Astrocyte of the spinal cord (primary cell): Measurements from ENCODE around the gene RAB17.

Experiments used
- DNase-seq: peaks from one replicate; pipeline ENCODE4 v3.0.0; 2011; ENCODE audit warnings: low read depth, low spot score
- H3K4me3 ChIP-seq: 2 replicates; pipeline ENCODE4 v1.5.1; 2011; ENCODE audit warnings: low read depth, mild to moderate bottlenecking, low read length, moderate library complexity
- in situ Hi-C: cut with HindIII; loops from 2 replicates; pipeline ENCODE4 v1.10.0; 2017; ENCODE audit warnings: low sequenced_read_pairs
- TF ChIP-seq, protein P1 (sequence below): IDR thresholded peaks from 2 replicates; pipeline ENCODE4 v1.5.1; 2012; ENCODE audit warnings: low read depth, mild to moderate bottlenecking, low read length, inconsistent platforms

RAB17 gene

DNA sequence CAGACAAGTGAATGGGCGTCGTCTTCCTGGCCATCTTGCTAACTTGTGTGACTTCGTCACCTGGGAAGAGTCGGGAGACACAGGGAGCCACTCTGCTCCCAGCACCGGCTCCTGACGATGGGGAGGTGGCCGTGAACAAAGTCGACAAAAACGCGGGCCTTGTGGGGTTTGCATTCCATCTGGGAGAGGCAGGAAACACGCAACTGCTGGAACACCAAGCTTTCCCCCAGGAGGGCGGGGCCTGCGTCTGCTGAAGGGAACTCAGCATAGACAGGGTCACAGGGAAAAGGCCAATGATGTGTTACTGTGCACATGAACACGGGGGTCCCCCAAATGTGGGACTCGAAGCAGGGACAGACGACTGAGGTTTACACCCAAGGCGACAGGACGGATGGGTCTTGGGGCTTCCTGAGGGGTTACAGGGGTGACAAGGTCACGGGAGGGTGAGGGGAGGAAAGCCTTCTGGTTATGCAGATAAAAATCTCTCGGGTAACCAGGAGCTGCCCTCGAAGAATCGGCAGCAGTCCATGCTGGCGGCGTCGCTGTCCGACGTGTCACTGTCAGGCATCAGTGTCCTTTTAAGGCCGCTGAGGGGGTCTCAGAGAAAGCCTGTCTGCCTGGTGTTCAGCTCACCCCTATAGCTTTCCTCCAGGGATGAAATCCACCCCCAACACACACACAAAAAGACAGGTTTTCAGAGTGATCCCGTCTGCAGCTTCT lies 52.4 kb downstream of the RAB17 start:
- no peak overlapping the region for H3K4me3 ChIP-seq
- DNase-seq = no peak
- in situ Hi-C loops = no loop called here
- TF ChIP-seq, protein P1, sequence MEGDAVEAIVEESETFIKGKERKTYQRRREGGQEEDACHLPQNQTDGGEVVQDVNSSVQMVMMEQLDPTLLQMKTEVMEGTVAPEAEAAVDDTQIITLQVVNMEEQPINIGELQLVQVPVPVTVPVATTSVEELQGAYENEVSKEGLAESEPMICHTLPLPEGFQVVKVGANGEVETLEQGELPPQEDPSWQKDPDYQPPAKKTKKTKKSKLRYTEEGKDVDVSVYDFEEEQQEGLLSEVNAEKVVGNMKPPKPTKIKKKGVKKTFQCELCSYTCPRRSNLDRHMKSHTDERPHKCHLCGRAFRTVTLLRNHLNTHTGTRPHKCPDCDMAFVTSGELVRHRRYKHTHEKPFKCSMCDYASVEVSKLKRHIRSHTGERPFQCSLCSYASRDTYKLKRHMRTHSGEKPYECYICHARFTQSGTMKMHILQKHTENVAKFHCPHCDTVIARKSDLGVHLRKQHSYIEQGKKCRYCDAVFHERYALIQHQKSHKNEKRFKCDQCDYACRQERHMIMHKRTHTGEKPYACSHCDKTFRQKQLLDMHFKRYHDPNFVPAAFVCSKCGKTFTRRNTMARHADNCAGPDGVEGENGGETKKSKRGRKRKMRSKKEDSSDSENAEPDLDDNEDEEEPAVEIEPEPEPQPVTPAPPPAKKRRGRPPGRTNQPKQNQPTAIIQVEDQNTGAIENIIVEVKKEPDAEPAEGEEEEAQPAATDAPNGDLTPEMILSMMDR = no peak

- in situ Hi-C loops = no loop called here
- H3K4me3 ChIP-seq = no peak overlapping the region
- DNase-seq = no peak
- TF ChIP-seq, protein P1 = no peak
Observed at GRCh38 chr2:237536617-237537016, 53.9 kb downstream of the RAB17 start.

DNA sequence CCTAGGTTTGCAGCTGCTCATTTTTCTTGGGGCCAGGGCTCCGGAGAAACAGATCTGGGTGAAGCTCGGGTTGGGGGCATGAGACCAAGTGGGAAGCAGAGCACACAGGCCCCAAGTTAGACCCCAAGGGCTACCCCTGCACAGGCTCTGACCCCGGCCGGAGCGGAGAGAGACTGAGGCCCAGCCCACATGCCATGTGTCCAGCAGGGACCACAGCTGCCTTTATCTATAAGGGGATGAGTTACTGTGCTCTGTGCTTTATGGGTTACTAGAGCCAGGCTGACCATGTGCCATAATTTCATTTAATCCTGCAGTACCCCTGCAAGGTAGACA lies 54.5 kb downstream of the RAB17 start:
- no peak overlapping the region for H3K4me3 ChIP-seq
- TF ChIP-seq, protein P1 = no peak
- in situ Hi-C loops = no loop called here
- DNase-seq = no peak

DNA sequence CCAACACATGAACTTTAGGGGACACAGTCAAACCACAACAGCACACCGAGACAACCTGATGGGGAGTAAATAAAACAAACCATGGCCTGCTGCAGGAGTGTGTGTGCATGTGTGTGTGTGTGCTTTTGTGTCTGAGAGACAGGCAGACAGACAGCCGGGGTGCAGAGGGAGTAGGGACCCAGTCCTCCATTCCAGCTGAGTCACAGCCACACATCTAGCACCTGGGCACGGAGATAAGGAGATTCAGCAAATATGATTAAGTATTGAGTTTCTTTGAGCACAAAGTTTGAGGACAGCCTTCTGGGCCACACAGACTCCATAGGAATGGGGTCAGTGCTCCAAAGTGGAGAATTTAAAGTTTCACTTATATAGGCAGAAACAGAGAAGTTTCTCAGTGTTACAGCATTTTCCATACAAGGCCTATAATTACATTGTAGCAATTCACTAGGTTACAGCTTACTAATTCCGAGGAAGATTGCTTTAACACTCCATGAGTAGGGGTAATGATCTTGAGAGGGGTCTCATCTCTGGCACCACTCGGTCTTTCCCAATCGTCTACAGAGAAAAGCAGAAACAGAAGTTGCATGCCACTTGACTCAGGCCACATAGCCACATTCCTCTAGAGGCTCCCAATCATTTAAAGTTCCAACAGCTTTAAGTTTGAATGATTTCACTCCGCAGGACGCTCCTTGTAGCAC lies 55.0 kb downstream of the RAB17 start:
- DNase-seq = no peak
- in situ Hi-C loops = no loop called here
- TF ChIP-seq, protein P1 = no peak

GRCh38 chr2:237534380-237534779 lies 56.2 kb downstream of the RAB17 start:
- in situ Hi-C loops = no loop called here
- DNase-seq = no peak
- H3K4me3 ChIP-seq = no peak overlapping the region
- TF ChIP-seq, protein P1 = no peak

More for the DNA sequence above, 55.0 kb downstream of the RAB17 start:
- H3K4me3 ChIP-seq = no peak overlapping the region

- no peak overlapping the region for H3K4me3 ChIP-seq
- TF ChIP-seq, protein P1 = no peak
- DNase-seq = no peak
- in situ Hi-C loops = no loop called here
Observed at GRCh38 chr2:237533668-237534161, 56.8 kb downstream of the RAB17 start.
